NCI-H2227 (cell line): ENCODE data around the gene GLB1L3.
"Not testable (repeated sequence)": the region's sequence is repeated elsewhere in the genome, so short reads cannot be mapped to it uniquely, and the experiment has no call there.

Source experiments
- DNase-seq: peaks from one replicate; lab custom pipeline; 2025; ENCODE audit not compliant: unreplicated experiment; lab: John Stamatoyannopoulos, UW

Gene GLB1L3

DNA sequence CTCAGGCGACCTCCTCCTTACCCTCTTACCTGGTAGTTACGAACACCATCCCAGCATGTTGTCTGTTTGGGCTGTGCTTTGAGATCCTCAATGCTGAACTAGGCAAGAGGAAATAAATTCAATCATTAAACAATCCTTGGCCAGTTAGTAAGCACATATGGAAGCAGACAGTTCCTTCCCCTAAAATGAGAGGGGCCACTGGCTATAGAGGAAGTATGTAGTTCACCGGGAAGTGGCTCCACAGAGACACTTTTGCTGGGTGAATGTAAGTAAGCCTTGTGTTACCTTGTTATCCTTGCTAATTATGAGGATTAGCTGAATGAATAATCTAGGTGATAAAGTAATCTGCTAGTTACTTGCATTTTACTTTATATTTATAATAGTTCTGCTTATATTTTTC lies 25.9 kb upstream of the GLB1L3 start:
- no peak for DNase-seq

DNA sequence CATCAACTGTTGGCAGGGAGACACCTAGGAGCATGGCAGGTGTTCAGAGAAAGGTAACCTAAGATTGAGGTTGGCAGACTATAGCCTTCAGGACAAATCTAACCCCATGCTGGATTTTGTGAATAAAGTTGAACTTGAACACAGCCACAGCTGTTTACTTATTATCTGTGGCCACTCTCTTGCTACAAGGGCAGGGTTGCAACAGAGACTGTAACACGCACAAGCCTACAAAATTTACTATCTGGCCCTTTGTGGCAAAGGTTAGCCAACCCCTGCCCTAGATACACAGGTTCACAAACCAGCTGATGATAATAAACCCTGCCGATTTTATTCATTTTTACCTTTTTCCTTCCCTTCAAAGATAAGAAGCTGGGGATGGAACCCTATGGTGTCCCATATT lies 25.5 kb upstream of the GLB1L3 start:
- no peak for DNase-seq

DNA sequence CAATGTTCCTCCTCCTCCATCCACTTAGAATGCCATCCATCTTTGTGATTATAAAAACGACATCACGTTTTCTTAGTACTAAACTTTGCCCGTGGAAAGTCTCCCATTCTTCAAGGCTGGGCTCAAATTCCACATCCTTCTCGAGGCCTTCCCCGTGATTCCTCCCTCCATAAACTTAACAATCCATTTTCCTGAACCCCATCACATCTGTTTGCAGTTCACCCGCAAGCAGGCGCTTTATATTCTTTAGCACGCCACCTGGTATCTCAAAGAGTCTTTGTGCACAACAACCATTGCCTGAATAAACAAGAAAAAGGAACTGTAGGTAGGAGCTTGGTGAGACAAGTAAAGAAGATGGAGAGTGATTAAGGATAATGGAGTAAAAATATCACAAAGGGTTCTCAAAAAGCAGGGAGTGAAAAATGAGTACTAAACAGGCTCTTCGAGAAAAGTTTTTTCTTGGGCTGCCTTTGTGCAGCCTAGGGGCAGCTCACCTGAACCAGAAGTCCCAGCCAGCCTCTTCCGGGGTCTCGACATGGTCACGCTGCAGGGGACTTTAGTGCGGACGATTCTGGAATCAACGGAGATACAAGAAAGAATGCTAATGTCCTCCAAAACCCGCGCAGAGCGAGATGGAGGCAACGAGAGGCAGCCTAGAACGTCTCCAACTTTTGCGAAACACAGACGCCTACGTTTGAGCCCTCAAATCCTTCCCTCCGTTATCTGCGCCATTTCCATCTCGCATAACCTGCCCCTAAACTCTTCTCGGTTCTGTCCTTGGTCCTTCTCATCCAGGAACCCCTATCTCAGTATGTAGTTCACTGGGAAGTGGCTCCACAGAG lies 23.6 kb upstream of the GLB1L3 start:
- DNase-seq, result peak; percentile 46

DNA sequence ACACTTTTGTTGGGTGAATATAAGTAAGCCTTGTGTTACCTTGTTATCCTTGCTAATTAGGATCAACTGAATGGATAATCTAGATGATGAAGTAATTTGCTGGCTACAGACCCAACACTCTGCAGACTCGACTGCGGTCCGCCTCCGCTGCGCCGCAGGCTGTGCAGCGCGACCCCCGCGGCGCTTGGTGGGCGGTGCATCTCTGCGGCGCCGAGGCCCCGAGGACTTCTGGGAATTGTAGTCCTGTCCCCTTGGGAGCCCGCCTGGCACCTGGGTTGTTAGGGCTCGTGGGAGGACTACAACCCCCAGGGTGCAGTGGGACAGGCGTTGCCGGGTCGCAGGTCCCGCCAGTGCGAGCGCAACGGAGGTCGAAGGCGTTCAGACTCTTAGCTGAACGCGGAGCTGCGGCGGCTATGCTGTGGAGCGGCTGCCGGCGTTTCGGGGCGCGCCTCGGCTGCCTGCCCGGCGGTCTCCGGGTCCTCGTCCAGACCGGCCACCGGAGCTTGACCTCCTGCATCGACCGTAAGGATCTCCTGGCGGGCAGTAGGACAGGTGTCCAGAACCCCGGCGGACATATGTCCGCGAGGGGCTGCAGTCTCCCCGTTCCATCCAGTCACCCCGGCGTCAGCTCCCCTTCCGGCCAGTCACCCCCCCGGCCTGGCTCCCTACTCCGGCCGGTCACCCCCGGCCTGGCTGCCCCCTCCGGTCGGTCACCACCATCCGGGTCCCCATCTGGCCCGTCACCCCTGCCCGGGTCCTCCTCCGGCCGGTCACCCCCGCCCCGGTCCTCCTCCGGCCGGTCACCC lies 22.8 kb upstream of the GLB1L3 start, which contains the start of the genes ACAD8 and THYN1:
ACAD8 (plus strand) TSS at position 381 of the 806 bp plus-strand sequence; CDS start at position 414, 33 bp downstream.
THYN1 (minus strand) TSS at position 165 of the 806 bp plus-strand sequence. CDS start 470 bp downstream, outside the sequence.
- DNase-seq, result peak; percentile 95

DNA sequence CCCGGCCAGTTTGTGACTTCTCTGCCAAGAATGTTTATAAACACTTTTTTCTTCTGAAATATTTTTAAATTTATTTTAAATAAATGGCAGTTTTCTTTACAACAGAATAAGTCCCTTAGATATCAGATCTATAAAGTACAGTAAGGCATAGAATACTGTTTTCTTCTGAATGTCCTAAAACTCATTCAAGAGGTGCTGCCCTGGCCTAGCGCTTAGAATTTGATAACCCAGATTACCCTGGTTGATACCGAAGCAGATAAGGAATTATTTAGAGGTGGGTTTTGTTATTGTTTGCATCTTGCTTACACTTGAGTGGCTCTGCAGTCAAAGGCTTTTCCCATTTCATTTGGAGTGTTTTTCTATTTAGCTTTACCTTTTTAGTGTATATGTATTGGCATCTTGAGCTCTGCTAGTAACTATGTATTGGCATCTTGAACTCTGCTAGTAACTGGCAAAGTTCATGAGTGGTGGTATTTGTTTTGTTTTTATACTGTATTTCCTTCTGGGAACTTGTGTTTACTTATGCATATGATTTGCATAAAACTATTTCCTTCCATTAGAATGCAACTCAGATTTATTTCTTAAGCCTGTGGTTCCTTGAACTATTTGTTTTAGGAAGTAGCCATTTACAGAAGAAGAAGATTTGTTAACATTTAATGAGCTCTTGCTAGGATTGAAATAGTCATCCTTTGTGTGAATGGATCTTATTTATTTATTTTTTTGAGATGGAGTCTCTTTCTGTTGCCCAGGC lies 21.6 kb upstream of the GLB1L3 start:
- no peak for DNase-seq

DNA sequence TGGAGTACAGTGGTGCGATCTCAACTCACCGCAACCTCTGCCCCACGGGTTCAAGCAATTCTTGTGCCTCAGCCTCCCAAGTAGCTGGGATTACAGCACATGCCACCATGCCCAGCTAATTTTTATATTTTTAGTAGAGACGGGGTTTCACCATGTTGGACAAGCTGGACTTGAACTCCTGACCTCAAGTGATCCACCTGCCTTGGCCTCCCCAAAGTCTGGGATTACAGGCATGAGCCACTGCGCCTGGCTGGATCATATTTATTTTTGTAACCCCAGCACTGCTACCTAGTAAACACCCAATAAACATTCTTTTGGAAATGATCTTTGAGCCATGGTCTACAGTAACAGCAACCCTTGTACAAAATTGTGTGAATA lies 21.0 kb upstream of the GLB1L3 start:
- not testable (repeated sequence) for DNase-seq

DNA sequence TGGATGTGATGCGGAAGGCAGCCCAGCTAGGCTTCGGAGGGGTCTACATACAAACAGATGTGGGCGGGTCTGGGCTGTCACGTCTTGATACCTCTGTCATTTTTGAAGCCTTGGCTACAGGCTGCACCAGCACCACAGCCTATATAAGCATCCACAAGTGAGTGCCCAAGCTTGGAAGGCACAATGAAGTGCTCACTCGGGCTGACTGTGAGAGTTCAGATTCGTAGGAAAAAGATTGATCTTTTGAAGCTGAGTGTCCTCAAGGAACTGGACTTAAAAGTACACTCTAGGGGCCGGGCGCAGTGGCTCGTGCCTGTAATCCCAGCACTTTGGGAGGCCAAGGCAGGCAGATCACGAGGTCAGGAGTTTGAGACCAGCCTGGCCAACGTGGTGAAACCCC lies 19.1 kb upstream of the GLB1L3 start:
- no peak for DNase-seq

DNA sequence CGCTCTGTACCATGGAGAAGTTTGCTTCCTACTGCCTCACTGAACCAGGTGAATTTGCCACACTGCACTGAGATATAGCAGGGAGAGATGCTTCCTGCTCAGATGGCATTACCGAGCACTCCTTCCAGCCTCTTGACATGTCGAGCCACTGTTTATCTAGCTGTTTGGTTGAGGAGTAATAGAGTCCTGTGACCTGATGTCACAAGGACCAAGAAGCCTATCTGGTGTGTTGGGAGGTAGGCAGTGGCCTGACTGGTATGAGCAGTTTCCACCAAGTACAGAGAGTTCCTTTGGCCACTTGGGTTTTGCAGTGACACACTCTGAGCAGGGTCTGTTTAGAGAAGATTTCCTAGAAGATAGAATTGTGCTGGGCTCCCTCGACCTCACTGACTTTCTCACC lies 17.6 kb upstream of the GLB1L3 start:
- DNase-seq, result no peak

DNA sequence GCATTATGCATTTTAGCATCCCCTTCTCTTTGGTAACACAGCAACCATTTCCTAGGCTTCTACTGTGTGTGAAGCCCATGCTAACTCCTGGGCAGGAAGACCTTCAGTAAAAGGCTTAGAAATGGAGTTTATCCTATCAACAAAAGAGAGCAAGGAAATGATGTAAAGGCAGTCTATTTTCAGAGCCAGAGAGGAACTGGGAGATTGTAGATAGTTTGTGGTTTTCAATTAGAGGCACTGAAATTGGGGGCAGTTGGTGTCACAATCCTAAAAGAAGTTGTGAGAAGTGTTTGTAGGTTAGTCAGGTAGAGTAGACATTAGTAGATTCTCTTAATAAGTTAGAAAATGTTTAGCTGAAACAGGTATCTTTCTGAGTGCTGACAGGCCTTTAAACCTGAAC lies 15.7 kb upstream of the GLB1L3 start:
- DNase-seq, result no peak

DNA sequence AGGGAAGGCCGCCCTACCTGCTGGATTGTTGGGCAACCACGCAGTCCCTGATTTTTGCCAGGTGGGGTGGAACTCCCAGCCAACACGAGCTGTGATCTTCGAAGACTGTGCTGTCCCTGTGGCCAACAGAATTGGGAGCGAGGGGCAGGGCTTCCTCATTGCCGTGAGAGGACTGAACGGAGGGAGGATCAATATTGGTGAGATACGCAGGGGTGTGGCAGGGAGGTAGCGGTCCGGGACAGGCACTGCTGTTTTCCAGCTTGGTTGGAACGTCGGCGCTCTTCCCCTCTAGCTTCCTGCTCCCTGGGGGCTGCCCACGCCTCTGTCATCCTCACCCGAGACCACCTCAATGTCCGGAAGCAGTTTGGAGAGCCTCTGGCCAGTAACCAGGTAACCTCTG lies 15.2 kb upstream of the GLB1L3 start:
- DNase-seq, result no peak

DNA sequence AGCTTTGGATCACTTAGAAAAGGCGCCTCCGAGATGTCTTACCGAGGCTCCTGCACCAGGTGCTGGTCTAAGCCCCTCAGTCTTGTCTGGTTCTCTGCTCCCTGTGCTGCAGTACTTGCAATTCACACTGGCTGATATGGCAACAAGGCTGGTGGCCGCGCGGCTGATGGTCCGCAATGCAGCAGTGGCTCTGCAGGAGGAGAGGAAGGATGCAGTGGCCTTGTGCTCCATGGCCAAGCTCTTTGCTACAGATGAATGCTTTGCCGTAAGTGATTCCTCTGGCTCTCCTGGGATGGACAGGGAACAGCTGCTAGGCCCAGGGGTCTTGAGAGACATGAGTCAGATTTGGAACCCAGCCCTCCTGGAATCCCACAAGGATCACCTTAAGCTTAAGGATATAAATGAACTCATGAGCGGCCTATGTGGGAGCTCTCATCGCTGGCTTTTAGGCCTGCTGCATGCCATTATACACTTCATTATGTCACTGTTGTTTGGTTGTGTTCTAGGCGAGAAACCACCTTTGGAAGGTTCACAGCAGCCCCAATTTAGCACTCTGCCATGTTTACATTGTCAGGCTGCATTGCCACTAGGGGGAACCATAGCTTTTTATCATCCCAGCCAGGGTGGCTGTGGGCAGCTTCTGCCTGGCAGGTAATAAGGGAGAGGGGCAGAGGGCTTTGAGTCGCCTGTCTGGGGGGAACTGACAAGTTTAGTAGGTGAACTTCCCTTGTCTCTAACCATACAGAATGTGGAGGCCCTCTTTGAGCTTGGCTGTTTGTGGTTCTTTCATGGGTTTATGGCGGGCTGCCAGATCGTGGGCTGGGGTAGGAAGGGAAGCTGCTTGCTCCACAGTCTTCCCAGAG lies 14.3 kb upstream of the GLB1L3 start:
- peak; percentile 41 for DNase-seq

DNA sequence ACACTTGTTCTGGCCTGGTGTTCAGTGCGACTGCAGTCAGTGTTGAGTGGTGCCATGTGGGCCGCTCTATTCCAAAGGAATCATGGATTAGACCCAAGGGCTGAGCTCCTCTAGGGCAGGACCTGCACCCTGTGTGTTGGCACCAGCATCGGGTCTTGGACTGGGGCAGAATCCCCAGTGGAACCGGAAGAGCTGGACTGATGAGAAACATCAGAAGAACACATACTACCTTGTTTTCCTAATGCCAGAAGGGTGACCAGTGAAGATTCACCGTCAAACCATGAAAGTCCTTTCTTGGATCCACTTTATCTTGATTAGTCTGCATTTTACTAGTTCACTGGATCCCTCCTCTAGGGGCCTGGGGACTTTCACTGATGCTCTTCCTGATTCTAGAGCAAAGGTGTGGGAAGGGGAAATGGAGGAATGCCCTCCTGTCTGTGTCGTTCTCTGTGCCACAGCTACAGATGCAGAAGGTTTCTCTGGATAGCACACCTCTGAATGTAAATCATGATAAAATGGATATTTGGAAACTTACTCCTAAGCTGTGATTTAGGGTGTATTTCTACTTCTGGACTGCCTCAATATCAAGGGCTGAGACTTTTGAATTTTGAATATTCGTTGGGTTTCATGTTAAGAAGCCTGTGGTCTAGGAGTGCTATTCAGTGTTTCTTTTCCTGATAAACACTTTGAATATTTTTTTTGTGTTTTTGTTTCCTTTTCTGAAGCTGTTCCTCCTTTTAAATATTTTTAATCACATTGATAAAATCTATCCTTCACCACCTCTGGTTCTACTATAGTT lies 11.0 kb upstream of the GLB1L3 start:
- no peak for DNase-seq

DNA sequence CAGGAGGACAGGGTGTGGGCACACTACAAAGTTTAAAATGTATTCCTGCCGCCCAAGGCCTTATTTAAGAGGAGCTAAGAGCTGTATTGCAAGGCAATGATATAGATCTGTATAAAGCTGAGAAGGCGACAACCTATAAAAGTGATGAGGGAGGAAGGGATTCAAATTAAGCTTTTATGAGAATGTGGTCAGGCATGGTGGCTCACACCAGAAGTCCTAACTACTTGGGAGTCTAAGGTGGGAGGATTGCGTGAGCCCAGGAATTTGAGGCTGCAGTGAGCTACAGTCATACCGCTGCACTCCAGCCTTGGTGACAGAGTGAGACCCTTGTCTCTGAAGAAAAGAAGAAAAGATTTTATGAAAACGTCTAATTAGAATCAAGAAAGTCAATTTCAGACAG lies 9.7 kb upstream of the GLB1L3 start:
- no peak for DNase-seq

DNA sequence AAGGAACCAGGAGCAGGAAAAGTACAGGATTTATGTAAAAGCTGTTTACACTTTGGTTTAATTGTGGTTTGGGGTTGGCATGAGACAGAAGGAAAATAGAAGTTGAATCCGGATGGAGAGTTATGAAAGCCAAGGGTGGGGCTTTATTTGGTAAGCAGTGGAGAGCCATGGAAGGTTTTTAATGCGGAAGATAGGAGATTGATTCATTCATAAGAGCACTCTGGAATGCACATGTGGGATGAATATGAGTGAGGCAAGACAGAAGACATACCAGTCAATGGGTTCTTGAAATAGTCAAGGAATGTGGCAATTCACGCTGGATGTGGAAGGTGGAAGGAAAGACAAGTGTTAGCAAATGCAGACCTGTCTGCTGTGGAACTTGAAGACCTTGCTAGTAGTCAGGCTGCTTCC lies 9.3 kb upstream of the GLB1L3 start:
- no peak for DNase-seq

DNA sequence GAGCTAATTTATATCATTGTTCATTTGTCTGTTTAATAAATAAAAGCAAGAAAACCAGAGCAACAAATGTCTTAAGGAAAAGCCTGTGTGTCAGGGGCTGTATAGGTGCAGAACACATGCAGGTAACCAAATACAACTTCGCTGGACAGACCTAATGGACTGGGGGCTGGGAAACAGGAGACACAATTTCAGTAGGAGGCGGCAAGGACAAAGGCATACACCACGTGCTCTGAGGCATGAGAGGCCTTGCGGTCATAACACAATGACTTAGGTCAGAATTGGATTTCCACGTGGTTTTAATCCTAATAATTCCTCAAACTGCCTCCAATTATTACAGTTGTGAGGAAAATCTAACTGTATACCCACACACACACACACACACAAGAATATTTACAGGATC lies 8.7 kb upstream of the GLB1L3 start:
- DNase-seq, result no peak

DNA sequence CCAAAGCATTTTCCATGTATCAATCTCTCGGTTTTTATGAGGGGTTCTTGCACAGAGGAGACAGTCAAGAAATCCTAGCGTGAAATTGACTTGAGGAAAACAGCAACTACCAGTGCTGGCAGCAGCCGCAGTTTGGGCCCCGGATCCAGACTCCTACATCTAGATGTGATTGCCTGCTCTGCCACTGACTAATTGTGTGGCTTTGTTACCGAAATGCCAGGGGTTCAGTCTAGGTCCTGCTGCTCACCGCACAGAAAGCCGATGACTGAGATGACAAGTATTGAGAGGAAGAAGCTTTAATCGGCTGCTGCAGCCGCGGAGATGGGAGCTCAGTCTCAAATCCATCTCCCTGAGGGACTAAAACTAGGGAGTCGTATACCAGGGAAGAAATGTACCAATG lies 8.2 kb upstream of the GLB1L3 start:
- no peak for DNase-seq

DNA sequence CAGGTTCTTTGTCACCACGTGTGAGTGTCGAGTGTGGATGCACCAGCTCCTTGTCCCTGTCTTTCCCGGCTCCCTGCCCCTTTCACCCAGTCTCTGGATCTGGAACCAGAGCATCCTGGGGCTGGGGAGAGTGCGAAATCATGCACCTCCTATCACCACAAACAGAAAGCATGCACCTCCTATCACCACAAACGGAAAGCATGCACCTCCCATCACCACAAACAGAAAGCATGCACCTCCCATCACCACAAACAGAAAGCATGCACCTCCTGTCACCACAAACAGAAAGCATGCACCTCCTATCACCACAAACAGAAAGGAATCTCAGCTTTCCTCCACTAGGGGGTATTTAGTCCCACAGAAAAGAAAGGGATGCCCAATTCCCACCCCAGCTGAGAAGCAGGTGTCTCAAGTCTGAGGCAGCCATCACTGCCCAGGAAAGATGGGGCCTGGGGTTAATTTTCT lies 5.9 kb upstream of the GLB1L3 start:
- DNase-seq, result peak; percentile 36

DNA sequence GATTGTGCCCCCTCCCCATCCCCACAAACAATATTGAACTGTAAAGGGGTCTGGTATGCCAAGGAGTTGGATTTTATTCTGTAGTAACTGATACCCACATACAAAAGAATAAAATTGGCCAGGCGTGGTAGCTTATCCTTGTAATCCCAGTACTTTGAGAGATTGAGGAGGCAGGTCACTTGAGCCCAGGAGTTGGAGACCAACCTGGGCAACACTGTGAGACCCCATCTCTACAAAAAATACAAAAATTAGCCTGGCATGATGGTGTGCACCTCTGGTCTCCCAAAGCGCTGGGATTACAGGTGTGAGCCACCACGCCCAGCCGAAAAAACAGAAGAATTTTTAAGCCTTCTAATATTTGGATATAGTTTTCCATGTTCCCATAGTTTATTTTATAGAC lies 4.2 kb upstream of the GLB1L3 start:
- no peak for DNase-seq
